ENCODE measurements around the gene SLC35E4. TPM values are rescaled to one million over a fixed set of nuclear protein-coding genes. Genes with fewer than 3 reads are reported as not detected.

SLC35E4 gene
- total and polyA plus RNA-seq, 4 donors = 0.14 to 1.2 (median 0.30) TPM

DNA sequence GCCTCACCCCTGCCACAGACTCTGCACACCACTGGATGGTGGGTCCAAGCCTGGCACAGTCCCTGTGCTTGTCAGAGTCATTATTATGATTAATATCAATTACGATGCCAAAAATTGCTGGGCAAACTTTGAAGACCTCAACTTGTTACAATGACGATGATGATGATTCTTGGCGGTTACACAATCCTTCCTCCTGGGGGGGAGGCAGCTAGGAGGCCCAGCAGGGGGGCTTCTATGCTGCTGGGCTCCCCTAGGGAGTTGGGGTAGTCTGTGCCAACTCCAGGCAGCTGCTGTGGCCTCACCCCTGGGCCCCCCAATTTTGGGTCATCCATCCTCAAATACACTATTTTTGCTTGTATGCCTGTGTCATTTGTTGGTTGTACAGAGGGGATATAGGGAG lies 12.0 kb downstream of the SLC35E4 start:
- TF ChIP-seq, protein P1, sequence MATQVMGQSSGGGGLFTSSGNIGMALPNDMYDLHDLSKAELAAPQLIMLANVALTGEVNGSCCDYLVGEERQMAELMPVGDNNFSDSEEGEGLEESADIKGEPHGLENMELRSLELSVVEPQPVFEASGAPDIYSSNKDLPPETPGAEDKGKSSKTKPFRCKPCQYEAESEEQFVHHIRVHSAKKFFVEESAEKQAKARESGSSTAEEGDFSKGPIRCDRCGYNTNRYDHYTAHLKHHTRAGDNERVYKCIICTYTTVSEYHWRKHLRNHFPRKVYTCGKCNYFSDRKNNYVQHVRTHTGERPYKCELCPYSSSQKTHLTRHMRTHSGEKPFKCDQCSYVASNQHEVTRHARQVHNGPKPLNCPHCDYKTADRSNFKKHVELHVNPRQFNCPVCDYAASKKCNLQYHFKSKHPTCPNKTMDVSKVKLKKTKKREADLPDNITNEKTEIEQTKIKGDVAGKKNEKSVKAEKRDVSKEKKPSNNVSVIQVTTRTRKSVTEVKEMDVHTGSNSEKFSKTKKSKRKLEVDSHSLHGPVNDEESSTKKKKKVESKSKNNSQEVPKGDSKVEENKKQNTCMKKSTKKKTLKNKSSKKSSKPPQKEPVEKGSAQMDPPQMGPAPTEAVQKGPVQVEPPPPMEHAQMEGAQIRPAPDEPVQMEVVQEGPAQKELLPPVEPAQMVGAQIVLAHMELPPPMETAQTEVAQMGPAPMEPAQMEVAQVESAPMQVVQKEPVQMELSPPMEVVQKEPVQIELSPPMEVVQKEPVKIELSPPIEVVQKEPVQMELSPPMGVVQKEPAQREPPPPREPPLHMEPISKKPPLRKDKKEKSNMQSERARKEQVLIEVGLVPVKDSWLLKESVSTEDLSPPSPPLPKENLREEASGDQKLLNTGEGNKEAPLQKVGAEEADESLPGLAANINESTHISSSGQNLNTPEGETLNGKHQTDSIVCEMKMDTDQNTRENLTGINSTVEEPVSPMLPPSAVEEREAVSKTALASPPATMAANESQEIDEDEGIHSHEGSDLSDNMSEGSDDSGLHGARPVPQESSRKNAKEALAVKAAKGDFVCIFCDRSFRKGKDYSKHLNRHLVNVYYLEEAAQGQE (IDR thresholded peaks at IDR 0.05) = no peak
- no peak for TF ChIP-seq FOXA1 (IDR thresholded peaks at IDR 0.05)
- TF ChIP-seq ZBTB33 (IDR thresholded peaks at IDR 0.05) = no peak
- no peak for TF ChIP-seq EGR1 (IDR thresholded peaks at IDR 0.05; ENCODE audit: low read depth in 2 of 2)
- no peak for TF ChIP-seq GABPA (IDR thresholded peaks at IDR 0.05 in 1 of 2, conservative IDR thresholded peaks at IDR 0.05 in 1 of 2)
- no peak for TF ChIP-seq SP1 (IDR thresholded peaks at IDR 0.05)
- TF ChIP-seq HNF4A (conservative IDR thresholded peaks at IDR 0.05) = no peak
- no peak for TF ChIP-seq RXRA (IDR thresholded peaks at IDR 0.05)
- 94% methylated on average over 3 of the region's 3 CpGs for WGBS

DNA sequence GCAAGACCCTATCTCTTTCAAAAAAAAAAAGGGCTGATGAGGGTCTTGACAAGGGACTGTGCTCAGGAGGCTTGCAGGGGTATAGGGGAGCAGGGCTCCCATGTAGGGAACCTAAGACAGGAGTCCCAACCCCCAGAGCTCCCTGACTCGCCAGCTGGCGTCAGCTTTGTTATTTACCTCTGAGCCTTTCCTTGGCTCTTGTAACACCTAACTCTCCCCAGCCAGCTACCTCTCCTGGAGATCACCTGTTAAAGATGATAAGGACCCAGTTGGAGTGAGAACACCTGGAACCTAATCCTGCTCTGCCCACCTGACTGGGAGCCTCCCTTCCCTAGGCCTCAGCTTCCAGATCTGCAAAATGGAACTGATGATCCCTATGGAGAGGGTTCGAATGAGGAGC lies 13.2 kb downstream of the SLC35E4 start:
- WGBS = 94% methylated on average over 3 of the region's 3 CpGs
- DNase-seq (ENCODE audit: low spot score) = no peak
- no peak overlapping the region for H3K9ac ChIP-seq (ENCODE audit: low read depth in 1 of 2, low read length in 2 of 2)

More for the DNA sequence above, 12.0 kb downstream of the SLC35E4 start:
- H3K4me1 ChIP-seq (ENCODE audit: control insufficient read depth in 4 of 4, insufficient read depth in 4 of 4, low read length in 3 of 4) = no peaks in the 10 kb centered on the region
- H3K27ac ChIP-seq (ENCODE audit: low read depth in 1 of 2, low read length in 2 of 2) = no peak overlapping the region
- H3K27me3 ChIP-seq (ENCODE audit: control insufficient read depth in 4 of 4, insufficient read depth in 4 of 4, low read length in 3 of 4) = no peaks in the 10 kb centered on the region
- no peaks in the 10 kb centered on the region for H3K9me3 ChIP-seq (ENCODE audit: control insufficient read depth in 4 of 4, low read length in 3 of 4)
- H3K4me3 ChIP-seq (ENCODE audit: low read depth in 1 of 3, low read length in 3 of 3) = no peak overlapping the region
- H3K9ac ChIP-seq (ENCODE audit: low read depth in 1 of 2, low read length in 2 of 2) = no peak overlapping the region
- no peak for DNase-seq (ENCODE audit: low spot score)
- no peaks in the 10 kb centered on the region for H3K36me3 ChIP-seq (ENCODE audit: control insufficient read depth in 4 of 4, insufficient read depth in 3 of 4, low read depth in 1 of 4, low read length in 3 of 4)

More for the DNA sequence above, 13.2 kb downstream of the SLC35E4 start:
- Histone ChIP-seq H3K4me1 (ENCODE audit: control insufficient read depth in 4 of 4, insufficient read depth in 4 of 4, low read length in 3 of 4) (no peaks in the 10 kb centered on the region), H3K27ac (ENCODE audit: low read depth in 1 of 2, low read length in 2 of 2) (no peak overlapping the region), H3K36me3 (ENCODE audit: control insufficient read depth in 4 of 4, insufficient read depth in 3 of 4, low read depth in 1 of 4, low read length in 3 of 4) (no peaks in the 10 kb centered on the region), H3K4me3 (ENCODE audit: low read depth in 1 of 3, low read length in 3 of 3) (no peak overlapping the region), H3K9me3 (ENCODE audit: control insufficient read depth in 4 of 4, low read length in 3 of 4) (no peaks in the 10 kb centered on the region), H3K27me3 (ENCODE audit: control insufficient read depth in 4 of 4, insufficient read depth in 4 of 4, low read length in 3 of 4) (no peaks in the 10 kb centered on the region)
- TF ChIP-seq, protein P1 (IDR thresholded peaks at IDR 0.05) = no peak
- TF ChIP-seq HNF4A (conservative IDR thresholded peaks at IDR 0.05) = no peak
- TF ChIP-seq CTCF (IDR thresholded peaks at IDR 0.05; ENCODE audit: low read depth, low read length, missing input control) = no peak
- TF ChIP-seq GABPA (IDR thresholded peaks at IDR 0.05 in 1 of 2, conservative IDR thresholded peaks at IDR 0.05 in 1 of 2) = no peak
- TF ChIP-seq RAD21 (IDR thresholded peaks at IDR 0.05) = no peak

Measured in liver (tissue), 9 donors.